Activated CD8-positive, alpha-beta memory T cell treated with anti-CD3 and anti-CD28 coated beads for 1 hour (primary cell): ENCODE results near the gene TCF25.
A peak's percentile ranks its signal among the peaks of the same experiment; 100 is the strongest.
"Not testable (repeated sequence)": the region's sequence is repeated elsewhere in the genome, so short reads cannot be mapped to it uniquely, and the experiment has no call there.

Source experiments
- DNase-seq, 2 donors: peaks; one replicate each; pipeline ENCODE4 v3.0.0-alpha.2; 2020; ENCODE audit warnings: low read depth in 1 of 2; ENCODE audit errors: extremely low read depth in 1 of 2

TCF25 gene, protein sequence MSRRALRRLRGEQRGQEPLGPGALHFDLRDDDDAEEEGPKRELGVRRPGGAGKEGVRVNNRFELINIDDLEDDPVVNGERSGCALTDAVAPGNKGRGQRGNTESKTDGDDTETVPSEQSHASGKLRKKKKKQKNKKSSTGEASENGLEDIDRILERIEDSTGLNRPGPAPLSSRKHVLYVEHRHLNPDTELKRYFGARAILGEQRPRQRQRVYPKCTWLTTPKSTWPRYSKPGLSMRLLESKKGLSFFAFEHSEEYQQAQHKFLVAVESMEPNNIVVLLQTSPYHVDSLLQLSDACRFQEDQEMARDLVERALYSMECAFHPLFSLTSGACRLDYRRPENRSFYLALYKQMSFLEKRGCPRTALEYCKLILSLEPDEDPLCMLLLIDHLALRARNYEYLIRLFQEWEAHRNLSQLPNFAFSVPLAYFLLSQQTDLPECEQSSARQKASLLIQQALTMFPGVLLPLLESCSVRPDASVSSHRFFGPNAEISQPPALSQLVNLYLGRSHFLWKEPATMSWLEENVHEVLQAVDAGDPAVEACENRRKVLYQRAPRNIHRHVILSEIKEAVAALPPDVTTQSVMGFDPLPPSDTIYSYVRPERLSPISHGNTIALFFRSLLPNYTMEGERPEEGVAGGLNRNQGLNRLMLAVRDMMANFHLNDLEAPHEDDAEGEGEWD

DNA sequence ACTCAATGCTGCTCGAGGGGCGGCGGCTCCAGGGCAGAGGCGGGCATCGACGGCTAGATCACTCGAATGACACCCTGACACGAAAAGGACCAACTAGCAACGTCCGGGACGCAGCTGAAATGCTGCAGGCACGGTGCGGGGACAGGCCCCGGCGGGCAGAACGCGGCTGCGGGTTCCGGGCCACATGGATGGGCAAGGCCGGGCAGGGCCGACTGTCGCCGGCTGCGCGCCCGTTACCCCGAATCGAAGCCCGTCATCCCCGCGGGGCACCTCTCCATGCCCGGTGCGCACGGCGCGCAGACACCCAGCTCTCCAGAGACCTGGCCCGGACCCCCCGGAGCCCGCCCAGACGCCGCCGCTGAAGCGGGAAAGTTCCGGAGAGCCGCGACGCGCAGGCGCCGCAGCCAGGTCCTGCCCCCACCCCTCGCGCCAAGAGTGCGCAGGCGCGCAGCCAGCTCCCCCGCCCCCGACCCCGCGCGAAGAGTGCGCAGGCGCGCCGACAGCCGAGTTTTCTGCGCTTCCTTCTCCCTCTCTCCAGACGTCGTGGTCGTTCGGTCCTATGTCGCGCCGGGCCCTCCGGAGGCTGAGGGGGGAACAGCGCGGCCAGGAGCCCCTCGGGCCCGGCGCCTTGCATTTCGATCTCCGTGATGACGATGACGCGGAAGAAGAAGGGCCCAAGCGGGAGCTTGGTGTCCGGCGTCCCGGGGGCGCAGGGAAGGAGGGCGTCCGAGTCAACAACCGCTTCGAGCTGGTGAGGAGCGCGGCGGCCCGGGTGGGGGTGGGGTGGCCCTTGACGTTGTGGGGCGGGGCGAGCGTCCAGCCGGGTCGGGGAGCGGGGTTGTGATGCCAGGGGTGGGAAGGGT is at the start of gene TCF25:
TSS of gene TCF25 (plus strand) at position 484 of the 863 bp plus-strand sequence. CDS start at position 560, 76 bp downstream.
- peak; percentile 67 to 79 for DNase-seq

DNA sequence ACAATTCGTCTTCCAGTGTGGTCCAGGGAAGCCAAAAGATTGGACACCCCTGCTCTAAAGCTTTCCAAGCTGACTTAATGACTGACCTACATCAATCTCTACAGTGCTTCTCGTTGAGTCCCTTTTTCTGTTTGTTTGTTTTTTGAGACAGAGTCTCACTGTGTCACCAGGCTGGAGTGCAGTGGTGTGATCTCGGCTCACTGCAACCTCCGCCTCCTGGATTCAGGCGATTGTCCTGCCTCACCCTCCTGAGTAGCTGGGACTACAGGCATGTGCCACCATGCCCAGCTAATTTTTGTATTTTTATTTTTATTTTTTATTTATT is 49.6 kb upstream of the TCF25 start:
- DNase-seq = not testable (repeated sequence)

GRCh38 chr16:89826531-89827382 is 46.6 kb upstream of the TCF25 start:
- no peak for DNase-seq

DNA sequence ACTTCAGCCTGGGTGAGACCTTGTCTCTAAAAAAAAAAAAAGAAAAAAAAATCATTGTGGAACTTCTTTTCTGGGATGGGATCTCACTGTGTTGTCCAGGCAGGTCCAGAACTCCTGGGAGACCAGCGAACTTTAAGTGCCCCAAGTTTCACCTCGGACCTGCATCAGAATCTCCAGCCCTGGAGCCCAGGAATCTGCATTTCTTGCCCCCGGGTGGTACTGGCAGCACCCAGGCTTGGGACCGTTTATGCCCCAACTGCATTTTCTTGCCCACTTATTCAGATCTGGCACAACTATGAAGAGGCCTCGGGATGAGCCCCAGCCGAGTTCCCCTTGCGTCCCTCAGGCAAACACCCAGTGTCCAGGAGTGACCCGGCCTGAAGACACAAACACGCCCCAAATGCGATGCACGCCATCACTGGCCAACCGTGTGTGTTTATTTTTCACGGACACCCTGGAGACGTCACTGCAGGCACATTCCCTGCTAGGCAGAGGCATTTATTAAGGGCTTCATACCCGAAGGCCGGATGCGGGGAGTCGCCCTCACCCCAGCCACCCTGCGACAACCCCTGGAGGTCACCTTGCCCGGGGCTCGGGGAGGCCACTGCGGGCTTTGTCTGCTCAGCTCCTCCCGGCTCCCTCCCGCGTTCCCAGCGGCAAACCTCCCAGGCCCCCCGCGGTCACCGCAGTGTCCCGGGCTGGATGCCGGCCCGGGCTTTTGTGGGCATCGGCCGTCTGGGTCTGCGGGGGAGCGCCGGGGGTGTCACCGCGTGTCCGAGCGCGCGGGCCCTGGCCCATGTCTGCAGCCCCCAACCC is 45.8 kb upstream of the TCF25 start:
- DNase-seq = no peak

DNA sequence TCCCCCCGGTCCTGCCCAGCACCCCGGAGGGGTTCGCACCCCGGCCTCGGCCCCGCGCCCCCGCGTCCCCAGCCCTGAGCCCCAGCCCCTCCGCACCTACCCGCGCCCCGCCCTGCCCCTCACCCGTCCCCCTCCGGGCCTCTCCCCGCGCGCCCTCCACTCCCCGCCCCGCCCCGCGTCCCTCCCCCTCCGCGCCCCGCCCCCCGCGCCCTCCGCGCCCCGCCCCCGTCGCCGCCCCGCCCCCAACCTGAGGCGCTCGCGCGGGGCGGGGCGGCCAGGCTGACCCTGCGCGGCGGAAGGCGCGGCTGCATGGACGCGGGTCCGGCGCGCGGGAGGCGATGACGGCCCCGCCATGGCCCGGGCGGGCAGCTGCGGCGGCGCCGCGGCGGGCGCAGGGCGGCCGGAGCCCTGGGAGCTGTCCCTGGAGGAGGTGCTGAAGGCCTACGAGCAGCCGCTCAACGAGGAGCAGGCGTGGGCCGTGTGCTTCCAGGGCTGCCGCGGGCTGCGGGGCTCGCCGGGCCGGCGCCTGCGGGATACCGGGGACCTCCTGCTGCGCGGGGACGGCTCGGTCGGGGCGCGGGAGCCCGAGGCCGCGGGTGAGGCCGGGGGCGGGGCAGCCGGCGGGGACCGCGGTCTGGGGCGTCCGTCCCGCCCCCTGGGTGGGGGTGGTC is 45.1 kb upstream of the TCF25 start, which contains the start of gene SPIRE2:
TSS of gene SPIRE2 (plus strand) at position 277 of the 671 bp plus-strand sequence. CDS start at position 353, 76 bp downstream.
- peak in 1 of 2 donors; percentile 49 for DNase-seq

DNA sequence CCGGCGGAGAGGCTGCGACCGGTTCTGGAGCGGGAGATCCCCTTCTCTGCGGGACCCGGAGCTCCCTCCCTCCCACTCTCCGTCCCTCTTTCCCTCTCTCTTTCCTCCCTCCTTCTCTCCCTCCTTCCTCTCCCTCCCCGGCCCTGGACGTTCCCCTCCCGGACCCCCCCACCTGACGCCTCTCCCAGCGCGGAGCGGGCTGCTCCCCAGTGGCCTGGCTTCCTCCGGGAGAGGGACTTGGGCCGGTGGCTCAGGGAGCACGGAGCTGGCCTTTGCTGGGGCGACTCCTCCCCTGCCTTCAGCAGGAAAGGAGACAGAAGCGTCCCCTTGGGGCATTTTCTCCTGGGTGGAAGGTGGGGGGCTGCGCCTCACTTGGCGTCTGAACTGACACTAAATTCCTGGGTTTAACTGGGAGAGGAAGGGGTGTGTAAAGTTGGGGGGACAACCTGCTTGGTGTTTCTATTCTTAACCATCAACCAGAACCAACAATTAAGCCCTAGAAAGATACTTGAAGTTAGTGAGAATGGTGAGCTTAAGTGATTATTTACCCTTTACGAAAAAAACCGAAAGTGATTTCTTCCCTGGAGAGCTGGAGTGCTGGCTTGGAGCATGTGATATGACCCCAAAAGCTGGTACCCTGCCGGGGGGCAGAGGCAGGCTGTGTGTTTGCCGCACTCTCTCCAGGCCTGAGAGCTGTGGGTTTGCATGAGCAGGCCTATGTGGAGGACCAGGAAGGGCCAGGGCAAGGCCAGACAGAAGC is 44.3 kb upstream of the TCF25 start:
- DNase-seq = no peak

GRCh38 chr16:89829630-89830437 is 43.6 kb upstream of the TCF25 start:
- no peak for DNase-seq

- DNase-seq = no peak
Observed at GRCh38 chr16:89831810-89832328, 41.5 kb upstream of the TCF25 start.

GRCh38 chr16:89833664-89834363 is 39.6 kb upstream of the TCF25 start:
- not testable (repeated sequence) for DNase-seq

- DNase-seq = not testable (repeated sequence)
Observed at GRCh38 chr16:89834813-89835363, 38.5 kb upstream of the TCF25 start.

DNA sequence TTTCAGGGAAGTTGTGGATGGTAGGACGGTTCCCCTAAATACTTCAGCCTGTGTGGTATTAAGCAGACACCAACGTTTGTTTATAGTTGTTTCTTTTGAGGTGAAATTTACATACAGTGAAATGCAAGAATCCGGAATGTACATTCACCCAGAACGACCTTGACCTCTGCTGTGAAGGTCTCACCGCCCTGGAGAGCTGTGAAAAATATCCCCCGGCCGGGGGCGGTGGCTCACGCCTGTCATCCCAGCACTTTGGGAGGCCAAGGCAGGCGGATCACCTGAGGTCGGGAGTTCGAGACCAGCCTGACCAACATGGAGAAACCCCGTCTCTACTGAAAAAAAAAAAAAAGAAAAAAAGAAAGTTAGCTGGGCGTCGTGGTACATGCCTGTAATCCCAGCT is 36.9 kb upstream of the TCF25 start:
- not testable (repeated sequence) for DNase-seq

DNA sequence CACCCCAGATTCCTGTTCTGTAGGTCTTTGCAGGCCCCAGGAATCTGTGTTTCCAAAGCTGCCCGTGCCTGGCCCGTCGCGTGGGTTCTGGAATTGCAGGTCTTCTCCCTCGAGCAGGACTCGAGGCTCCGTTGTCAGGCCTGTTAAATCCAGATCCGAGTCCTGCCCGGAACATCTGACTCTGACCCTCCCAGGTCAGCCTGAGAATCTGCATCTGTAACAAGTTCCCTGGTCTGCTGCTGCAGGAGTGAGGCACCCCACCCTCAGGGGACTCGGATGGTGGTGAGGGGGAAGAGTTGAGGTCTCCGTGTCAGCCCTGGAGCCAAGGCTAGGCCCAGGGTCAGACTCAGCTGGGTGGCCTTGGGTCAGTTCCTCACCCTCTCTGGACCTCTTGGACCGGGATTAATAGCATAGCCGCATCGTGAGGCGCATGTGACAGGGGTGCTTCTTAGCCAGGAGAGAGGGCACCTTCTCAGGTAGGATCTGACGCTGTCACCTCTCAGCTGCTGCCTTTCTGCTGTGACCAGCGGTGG is 36.3 kb upstream of the TCF25 start:
- DNase-seq = no peak

DNA sequence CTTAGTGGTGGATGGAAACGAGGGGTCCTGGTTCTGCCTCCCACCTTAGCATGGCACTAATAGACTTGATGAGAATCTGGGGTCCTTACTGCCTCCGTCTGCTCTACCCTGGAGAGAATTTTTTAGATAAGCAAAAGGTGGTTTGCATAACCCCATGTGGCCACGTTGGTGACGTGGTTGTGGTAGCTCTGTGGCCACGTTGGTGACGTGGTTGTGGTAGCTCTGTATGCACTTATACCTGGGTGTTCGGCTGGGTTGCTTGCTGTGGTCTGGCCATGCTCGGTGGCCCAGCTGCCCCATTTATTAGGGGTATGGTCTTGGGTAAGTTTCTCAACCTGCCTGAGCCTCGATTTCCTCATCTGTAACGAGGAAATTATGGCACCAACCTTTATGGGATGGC is 32.1 kb upstream of the TCF25 start:
- peak; percentile 42 to 47 for DNase-seq

DNA sequence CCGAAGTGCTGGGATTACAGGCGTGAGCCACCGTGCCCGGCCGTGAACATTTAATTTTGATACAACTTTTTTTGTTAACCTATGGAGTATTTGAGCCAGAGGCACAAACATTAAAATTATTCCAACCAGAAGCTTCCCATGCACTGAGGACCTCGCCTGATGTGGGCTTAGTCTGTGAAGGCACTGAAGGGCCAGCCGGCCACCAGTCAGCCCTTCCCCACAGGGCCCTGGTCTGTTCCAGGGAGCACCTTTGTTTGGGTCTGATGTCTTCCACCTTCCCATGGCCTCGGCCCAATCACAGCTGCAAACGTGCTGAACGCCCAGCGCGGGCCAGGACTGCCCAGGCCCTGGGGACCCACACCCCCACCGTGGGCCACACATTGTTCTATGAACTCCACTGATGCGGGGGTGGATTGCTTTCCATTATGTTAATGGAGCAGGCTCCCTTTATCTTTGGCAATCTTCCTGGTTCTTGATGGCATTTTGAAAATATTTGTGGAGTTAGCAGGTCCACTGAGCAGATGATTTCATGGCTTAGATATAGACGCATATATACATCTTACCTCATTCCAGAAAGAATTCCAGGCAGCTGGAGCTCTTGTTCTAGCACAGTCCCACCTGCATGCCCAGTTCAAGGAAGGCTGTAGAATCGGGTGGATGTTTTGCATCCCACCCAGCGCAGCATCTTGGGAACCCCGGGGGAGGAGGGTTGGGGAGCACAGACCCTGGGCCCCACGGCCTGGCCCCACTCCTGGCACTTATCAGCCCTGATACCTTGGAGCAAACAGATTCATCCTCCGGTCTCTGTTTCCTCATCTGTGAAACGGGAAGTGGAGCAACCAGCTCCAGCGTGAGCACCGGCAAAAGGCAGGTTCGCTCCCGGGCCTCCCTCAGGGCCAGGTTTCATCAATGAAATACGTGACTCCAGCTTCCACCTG is 30.7 kb upstream of the TCF25 start:
- DNase-seq = no peak
